ENCODE data around the gene UBR1. TPM values are rescaled to one million over a fixed set of nuclear protein-coding genes. Genes with fewer than 3 reads are reported as not detected.

UBR1 gene
- polyA plus RNA-seq, 1 donor from 2014 or later: 33.5 TPM

DNA sequence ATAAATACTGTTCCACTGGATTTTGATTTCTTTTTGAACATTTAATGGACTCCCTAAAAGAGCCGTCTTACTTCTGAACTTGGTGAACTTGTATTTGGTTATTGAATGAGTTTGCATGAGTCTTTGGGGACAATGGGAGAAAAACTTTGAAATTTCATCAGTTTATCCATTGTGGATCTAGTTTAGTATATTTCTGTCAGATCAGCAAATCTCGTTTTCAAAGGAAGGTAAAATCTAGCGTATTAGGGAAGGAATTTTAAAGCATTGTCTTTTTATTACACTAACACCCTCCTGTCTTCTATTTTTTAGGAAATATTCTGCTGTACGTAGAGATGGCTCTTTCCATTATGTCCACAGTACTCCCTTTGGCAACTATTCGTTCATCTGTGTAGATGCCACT lies 40.3 kb upstream of the UBR1 start:
- Histone ChIP-seq H2AFZ (ENCODE audit: low read depth, low read length) (no peak overlapping the region), H3K9me2 (ENCODE audit: insufficient read depth, low read length) (no peaks in the 10 kb centered on the region), H3K36me3 (ENCODE audit: insufficient read depth, low read length) (no peaks in the 10 kb centered on the region), H3K27me3 (ENCODE audit: insufficient read depth, low read depth, low read length) (no peaks in the 10 kb centered on the region), H3K4me3 (ENCODE audit: low read length) (no peak overlapping the region), H4K20me1 (ENCODE audit: insufficient read depth) (no peaks in the 10 kb centered on the region), H3K9me3 (ENCODE audit: low read length) (no peaks in the 10 kb centered on the region), H3K79me2 (replicated peaks; ENCODE audit: insufficient read depth, low read length) (no peaks in the 10 kb centered on the region), H3K27ac (ENCODE audit: low read length) (no peak overlapping the region), H3F3A (ENCODE audit: insufficient read depth, low read length, poor library complexity, severe bottlenecking) (no peaks in the 10 kb centered on the region), H3K4me2 (ENCODE audit: low read length) (no peak overlapping the region), H3K9ac (ENCODE audit: low read length) (no peak overlapping the region)
- TF ChIP-seq, protein P1, sequence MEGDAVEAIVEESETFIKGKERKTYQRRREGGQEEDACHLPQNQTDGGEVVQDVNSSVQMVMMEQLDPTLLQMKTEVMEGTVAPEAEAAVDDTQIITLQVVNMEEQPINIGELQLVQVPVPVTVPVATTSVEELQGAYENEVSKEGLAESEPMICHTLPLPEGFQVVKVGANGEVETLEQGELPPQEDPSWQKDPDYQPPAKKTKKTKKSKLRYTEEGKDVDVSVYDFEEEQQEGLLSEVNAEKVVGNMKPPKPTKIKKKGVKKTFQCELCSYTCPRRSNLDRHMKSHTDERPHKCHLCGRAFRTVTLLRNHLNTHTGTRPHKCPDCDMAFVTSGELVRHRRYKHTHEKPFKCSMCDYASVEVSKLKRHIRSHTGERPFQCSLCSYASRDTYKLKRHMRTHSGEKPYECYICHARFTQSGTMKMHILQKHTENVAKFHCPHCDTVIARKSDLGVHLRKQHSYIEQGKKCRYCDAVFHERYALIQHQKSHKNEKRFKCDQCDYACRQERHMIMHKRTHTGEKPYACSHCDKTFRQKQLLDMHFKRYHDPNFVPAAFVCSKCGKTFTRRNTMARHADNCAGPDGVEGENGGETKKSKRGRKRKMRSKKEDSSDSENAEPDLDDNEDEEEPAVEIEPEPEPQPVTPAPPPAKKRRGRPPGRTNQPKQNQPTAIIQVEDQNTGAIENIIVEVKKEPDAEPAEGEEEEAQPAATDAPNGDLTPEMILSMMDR (IDR thresholded peaks at IDR 0.05; ENCODE audit: poor library complexity, severe bottlenecking): no peak

DNA sequence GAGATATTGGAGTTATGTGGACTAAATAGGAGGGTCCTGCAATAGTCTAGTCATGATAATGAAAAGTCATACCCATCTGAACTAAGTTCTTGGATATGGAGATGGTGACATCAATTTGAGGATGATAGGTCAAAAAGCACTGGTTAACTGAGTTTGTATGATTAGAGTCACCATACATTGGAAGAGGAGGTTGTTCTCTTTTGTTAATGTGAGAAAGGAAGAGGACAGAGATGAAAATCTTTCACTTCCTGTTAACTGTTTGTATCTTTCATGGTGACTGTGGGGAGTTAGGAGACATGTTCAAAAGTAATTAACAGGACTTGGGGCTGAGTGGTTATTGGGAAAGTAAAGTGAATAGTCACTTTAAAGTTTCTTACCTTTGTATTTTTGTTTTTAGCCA lies 38.7 kb upstream of the UBR1 start:
- no peak overlapping the region for H3K4me3 ChIP-seq (ENCODE audit: low read length)
- H3K9me3 ChIP-seq (ENCODE audit: low read length): no peaks in the 10 kb centered on the region
- H3K27me3 ChIP-seq (ENCODE audit: insufficient read depth, low read depth, low read length): no peaks in the 10 kb centered on the region
- no peak overlapping the region for H3K27ac ChIP-seq (ENCODE audit: low read length)
- H3K4me2 ChIP-seq (ENCODE audit: low read length): no peak overlapping the region
- H4K20me1 ChIP-seq (ENCODE audit: insufficient read depth): no peaks in the 10 kb centered on the region
- H3K79me2 ChIP-seq (replicated peaks; ENCODE audit: insufficient read depth, low read length): no peaks in the 10 kb centered on the region
- H2AFZ ChIP-seq (ENCODE audit: low read depth, low read length): no peak overlapping the region
- H3K9me2 ChIP-seq (ENCODE audit: insufficient read depth, low read length): no peaks in the 10 kb centered on the region
- H3K9ac ChIP-seq (ENCODE audit: low read length): no peak overlapping the region
- no peaks in the 10 kb centered on the region for H3F3A ChIP-seq (ENCODE audit: insufficient read depth, low read length, poor library complexity, severe bottlenecking)
- TF ChIP-seq RAD21 (conservative IDR thresholded peaks at IDR 0.05) (no peak), SMC3 (conservative IDR thresholded peaks at IDR 0.05; ENCODE audit: poor library complexity) (no peak), MXI1 (conservative IDR thresholded peaks at IDR 0.05; ENCODE audit: poor library complexity, severe bottlenecking) (no peak), EP300 (conservative IDR thresholded peaks at IDR 0.05; ENCODE audit: poor library complexity, severe bottlenecking) (no peak), TAF1 (IDR thresholded peaks at IDR 0.05; ENCODE audit: low read depth) (no peak), POLR2AphosphoS5 (IDR thresholded peaks at IDR 0.05) (no peak), EZH2 (IDR thresholded peaks at IDR 0.05; ENCODE audit: borderline replicate concordance, insufficient read depth, low read length, poor library complexity, severe bottlenecking) (no peak)
- TF ChIP-seq, protein P1 (IDR thresholded peaks at IDR 0.05; ENCODE audit: poor library complexity, severe bottlenecking): no peak
- TF ChIP-seq, protein P2, sequence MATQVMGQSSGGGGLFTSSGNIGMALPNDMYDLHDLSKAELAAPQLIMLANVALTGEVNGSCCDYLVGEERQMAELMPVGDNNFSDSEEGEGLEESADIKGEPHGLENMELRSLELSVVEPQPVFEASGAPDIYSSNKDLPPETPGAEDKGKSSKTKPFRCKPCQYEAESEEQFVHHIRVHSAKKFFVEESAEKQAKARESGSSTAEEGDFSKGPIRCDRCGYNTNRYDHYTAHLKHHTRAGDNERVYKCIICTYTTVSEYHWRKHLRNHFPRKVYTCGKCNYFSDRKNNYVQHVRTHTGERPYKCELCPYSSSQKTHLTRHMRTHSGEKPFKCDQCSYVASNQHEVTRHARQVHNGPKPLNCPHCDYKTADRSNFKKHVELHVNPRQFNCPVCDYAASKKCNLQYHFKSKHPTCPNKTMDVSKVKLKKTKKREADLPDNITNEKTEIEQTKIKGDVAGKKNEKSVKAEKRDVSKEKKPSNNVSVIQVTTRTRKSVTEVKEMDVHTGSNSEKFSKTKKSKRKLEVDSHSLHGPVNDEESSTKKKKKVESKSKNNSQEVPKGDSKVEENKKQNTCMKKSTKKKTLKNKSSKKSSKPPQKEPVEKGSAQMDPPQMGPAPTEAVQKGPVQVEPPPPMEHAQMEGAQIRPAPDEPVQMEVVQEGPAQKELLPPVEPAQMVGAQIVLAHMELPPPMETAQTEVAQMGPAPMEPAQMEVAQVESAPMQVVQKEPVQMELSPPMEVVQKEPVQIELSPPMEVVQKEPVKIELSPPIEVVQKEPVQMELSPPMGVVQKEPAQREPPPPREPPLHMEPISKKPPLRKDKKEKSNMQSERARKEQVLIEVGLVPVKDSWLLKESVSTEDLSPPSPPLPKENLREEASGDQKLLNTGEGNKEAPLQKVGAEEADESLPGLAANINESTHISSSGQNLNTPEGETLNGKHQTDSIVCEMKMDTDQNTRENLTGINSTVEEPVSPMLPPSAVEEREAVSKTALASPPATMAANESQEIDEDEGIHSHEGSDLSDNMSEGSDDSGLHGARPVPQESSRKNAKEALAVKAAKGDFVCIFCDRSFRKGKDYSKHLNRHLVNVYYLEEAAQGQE (IDR thresholded peaks at IDR 0.05; ENCODE audit: borderline replicate concordance): no peak
- H3K36me3 ChIP-seq (ENCODE audit: insufficient read depth, low read length): no peaks in the 10 kb centered on the region
